HG03575 (cell line): ENCODE results near the gene CUBN.
"Not testable (repeated sequence)": the region's sequence is repeated elsewhere in the genome, so short reads cannot be mapped to it uniquely, and the experiment has no call there.

Source experiments
- ATAC-seq: cut with Tn5 transposase; IDR thresholded peaks from one replicate; pipeline ENCODE4 v1.9.1; 2021; ENCODE audit not compliant: unreplicated experiment, insufficient number of reproducible peaks, low FRiP score; ENCODE audit errors: extremely low read depth

Gene CUBN

GRCh38 chr10:17026686-17027485 lies 102.7 kb downstream of the CUBN start:
- peak; percentile 30 for ATAC-seq

- ATAC-seq = no peak
Observed at GRCh38 chr10:17025444-17026295, 103.9 kb downstream of the CUBN start.

- ATAC-seq = no peak
Observed at GRCh38 chr10:17024461-17024860, 105.2 kb downstream of the CUBN start.

- peak; percentile 94 for ATAC-seq
Observed at GRCh38 chr10:17023386-17024298, 106.0 kb downstream of the CUBN start.

- no peak for ATAC-seq
Observed at GRCh38 chr10:17022896-17023295, 106.7 kb downstream of the CUBN start.

GRCh38 chr10:17022466-17022825 lies 107.2 kb downstream of the CUBN start:
- ATAC-seq = no peak

- ATAC-seq = no peak
Observed at GRCh38 chr10:17021656-17022465, 107.8 kb downstream of the CUBN start.

- ATAC-seq = no peak
Observed at GRCh38 chr10:17019696-17020095, 109.9 kb downstream of the CUBN start.

- not testable (repeated sequence) for ATAC-seq
Observed at GRCh38 chr10:17013131-17013983, 116.3 kb downstream of the CUBN start.

- not testable (repeated sequence) for ATAC-seq
Observed at GRCh38 chr10:17012731-17013130, 116.9 kb downstream of the CUBN start.

GRCh38 chr10:17010363-17011145 lies 119.1 kb downstream of the CUBN start:
- no peak for ATAC-seq

GRCh38 chr10:17009212-17009700 lies 120.4 kb downstream of the CUBN start:
- ATAC-seq = no peak

GRCh38 chr10:17007418-17007770 lies 122.2 kb downstream of the CUBN start:
- ATAC-seq = no peak

- ATAC-seq = no peak
Observed at GRCh38 chr10:17006631-17007417, 122.8 kb downstream of the CUBN start.

GRCh38 chr10:17005621-17006566 lies 123.7 kb downstream of the CUBN start:
- no peak for ATAC-seq
